ENCODE data around the gene INPP4A. TPM values are rescaled to one million over a fixed set of nuclear protein-coding genes. Genes with fewer than 3 reads are reported as not detected.

The INPP4A gene
- total and polyA plus RNA-seq, 9 of the 15 experiments (the other 6 are each of a cell fraction or from before 2014, with no cell fraction given): 1.8 to 15.7 (median 8.3) TPM

- TF ChIP-seq CEBPZ (IDR thresholded peaks at IDR 0.05; ENCODE audit: borderline replicate concordance, low read depth, low read length) (no peak), ZFP36 (IDR thresholded peaks at IDR 0.05; ENCODE audit: low read depth, low read length, partially characterized antibody) (no peak), NCOR1 (IDR thresholded peaks at IDR 0.05) (no peak), ARID3B (CRISPR knock-in tag; IDR thresholded peaks at IDR 0.05; ENCODE audit: borderline replicate concordance) (no peak), KLF16 (IDR thresholded peaks at IDR 0.05) (0 out of 2 replicates have a peak, but pooled peaks have one; percentile 10), PATZ1 (CRISPR knock-in tag; IDR thresholded peaks at IDR 0.05; ENCODE audit: borderline replicate concordance) (no peak), REST (IDR thresholded peaks at IDR 0.05; ENCODE audit: borderline replicate concordance) (no peak), REST (CRISPR knock-in tag; IDR thresholded peaks at IDR 0.05; ENCODE audit: low read depth) (no peak), LEF1 (IDR thresholded peaks at IDR 0.05) (no peak; the same call in 1 of the 2 replicates), CEBPB (tag; IDR thresholded peaks at IDR 0.05) (peak; percentile 98)
- TF ChIP-seq, protein P1, sequence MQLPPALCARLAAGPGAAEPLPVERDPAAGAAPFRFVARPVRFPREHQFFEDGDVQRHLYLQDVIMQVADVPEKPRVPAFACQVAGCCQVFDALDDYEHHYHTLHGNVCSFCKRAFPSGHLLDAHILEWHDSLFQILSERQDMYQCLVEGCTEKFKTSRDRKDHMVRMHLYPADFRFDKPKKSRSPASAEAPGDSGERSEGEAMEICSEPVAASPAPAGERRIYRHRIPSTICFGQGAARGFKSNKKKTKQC (CRISPR knock-in tag; IDR thresholded peaks at IDR 0.05): no peak
- TF ChIP-seq, protein P2, sequence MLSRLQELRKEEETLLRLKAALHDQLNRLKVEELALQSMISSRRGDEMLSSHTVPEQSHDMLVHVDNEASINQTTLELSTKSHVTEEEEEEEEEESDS (CRISPR knock-in tag; IDR thresholded peaks at IDR 0.05): no peak
Observed at GRCh38 chr2:98508709-98509066, 64.0 kb downstream of the INPP4A start (continued).
